ENCODE results near the gene LIG1. TPM values are rescaled to one million over a fixed set of nuclear protein-coding genes. Genes with fewer than 3 reads are reported as not detected.
"Not testable (repeated sequence)": the region's sequence is repeated elsewhere in the genome, so short reads cannot be mapped to it uniquely, and the experiment has no call there.

LIG1 gene
- total RNA-seq, 2 donors from 2014 or later = 154 to 206 TPM

DNA sequence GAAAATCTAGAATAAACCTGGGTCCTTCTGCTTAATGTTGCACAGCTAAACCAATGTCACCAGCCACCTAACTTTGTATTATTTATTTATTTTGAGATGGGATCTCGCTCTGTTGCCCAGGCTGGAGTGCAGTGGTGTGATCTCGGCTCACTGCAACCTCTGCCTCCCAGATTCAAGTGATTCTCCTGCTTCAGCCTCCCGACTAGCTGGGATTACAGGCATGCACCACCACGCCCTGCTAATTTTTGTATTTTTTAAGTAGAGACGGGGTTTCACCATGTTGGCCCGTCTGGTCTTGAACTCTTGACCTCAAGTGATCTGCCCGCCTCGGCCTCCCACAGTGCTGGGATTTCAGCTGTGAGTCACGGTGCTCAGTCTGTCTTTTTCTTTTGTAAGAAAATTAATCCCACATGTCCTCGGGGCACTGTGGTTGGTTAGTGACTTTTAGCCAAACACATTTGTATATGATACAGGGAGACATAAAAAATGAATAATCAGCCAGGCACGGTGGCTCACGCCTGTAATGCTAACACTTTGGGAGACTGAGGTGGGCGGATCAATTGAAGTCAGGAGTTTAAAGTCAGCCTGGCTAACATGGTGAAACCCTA is 78.9 kb downstream of the LIG1 start:
- not testable (repeated sequence) for H3K4me3 Mint-ChIP-seq; H3K9me3 Mint-ChIP-seq; ATAC-seq (replicated peaks); H3K27ac Mint-ChIP-seq; H3K4me1 Mint-ChIP-seq; H3K27me3 Mint-ChIP-seq
- H3K36me3 Mint-ChIP-seq (ENCODE audit: low read depth) = peaks cover 39% of the 10 kb centered on the region

DNA sequence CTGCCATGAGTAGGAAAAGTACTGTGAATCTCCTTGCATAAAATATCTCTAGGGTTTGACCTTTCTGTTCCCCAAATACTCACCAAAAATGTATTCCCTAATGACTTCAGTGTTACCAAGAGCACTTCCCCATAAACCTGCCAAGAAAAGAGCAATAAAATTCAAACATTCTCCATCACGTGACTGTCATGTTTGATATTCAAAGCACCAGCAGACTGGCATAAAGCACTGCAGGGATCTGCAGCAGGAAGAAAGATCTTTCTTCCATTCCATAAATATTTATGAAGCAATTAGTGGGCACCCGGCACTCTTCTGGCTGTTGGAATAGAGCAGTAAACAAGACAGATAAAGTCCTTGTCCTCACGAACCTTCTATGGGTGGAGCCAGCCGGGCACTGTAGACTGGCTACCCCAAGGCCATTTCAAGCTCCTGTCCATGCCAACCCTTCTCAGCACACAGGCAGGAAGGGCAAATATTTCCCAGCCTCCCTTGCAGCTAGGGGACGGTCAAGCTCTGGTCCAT is 79.8 kb downstream of the LIG1 start:
- Mint-ChIP-seq H3K36me3 (ENCODE audit: low read depth) (peaks cover 31% of the 10 kb centered on the region), H3K4me1 (no peaks in the 10 kb centered on the region), H3K4me3 (no peak overlapping the region), H3K9me3 (peaks cover 6% of the 10 kb centered on the region), H3K27me3 (peaks cover 4% of the 10 kb centered on the region), H3K27ac (no peak overlapping the region)
- no peak for ATAC-seq (replicated peaks)

DNA sequence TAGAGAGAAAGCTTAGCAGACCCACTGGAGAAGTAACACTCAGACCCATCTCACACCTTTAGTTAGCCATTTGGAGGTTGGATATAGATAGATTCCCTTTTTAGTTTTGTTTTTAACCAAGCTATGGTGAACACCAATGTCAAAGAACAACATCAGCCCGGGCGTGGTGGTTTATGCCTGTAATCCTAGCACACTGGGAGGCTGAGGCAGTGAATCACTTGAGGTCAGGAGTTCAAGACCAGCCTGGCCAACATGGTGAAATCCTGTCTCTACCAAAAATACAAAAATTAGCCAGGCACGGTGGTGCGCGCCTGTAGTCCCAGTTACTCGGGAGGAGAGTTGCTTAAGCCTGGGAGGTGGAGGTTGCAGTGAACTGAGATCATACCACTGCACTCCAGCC is 81.2 kb downstream of the LIG1 start:
- not testable (repeated sequence) for H3K27me3 Mint-ChIP-seq; H3K4me1 Mint-ChIP-seq; H3K27ac Mint-ChIP-seq; H3K9me3 Mint-ChIP-seq; H3K4me3 Mint-ChIP-seq; ATAC-seq (replicated peaks)
- peaks cover 17% of the 10 kb centered on the region for H3K36me3 Mint-ChIP-seq (ENCODE audit: low read depth)

DNA sequence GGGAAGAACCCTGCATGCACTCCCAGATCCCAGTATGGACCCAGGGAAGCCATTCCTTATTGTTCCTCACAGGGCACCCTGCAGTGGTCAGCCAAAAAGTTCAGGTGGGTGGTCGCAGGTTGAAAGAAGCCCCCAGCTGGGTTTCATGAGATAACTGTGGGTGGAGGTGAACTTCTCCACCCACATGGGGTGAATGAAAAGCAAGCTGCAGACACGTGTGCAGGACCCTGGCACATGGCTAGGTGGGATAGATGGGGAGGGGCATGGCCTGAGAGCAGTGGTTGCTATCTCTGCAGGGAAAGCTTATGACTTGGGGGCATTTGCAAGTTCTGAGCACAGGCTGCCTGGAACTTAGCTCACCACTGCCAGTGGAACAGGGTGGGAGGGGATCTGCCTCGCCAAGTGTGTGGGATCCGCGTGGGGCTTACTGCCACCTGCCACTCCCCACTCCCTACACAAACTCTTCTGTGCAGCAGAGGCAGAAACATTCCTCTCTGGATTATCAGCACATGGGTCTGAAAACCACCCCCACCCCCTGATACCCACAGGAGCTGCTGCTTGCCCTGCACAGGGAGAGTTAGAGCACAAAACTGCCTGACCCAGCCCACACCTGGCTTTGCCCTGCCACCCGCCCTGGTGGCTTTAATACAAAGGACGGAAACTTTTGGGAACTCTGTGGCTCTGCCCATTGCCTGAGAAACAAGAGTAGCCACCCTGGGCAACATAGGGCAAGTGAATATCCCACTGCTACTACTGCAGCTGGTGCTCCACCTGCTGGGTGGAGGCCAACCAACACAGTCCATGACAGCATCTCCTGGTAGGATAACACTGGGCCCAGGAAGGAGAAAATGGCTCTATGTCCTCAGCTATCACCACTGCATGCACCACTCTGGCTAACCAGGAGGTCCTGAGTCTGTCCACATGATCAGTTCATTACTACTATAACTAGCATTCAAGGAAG is 84.0 kb downstream of the LIG1 start:
- ATAC-seq (replicated peaks) = no peak
- Mint-ChIP-seq H3K36me3 (ENCODE audit: low read depth) (no peaks in the 10 kb centered on the region), H3K27ac (no peak overlapping the region), H3K4me3 (no peak overlapping the region), H3K4me1 (no peaks in the 10 kb centered on the region), H3K27me3 (peaks cover 4% of the 10 kb centered on the region), H3K9me3 (no peaks in the 10 kb centered on the region)

DNA sequence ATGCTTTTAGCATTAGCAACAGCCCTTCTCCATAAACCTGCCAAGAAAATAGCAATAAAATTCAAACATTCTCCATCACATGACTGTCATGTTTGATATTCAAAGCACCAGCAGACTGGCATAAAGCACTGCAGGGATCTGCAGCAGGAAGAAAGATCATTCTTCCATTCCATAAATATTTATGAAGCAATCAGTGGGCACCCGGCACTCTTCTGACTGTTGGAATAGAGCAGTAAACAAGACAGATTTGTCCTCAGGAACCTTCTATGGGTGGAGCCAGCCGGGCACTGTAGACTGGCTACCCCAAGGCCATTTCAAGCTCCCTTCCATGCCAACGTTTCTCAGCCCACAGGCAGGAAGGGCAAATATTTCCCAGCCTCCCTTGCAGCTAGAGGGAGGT is 85.1 kb downstream of the LIG1 start:
- peaks cover 1% of the 10 kb centered on the region for H3K27me3 Mint-ChIP-seq
- no peaks in the 10 kb centered on the region for H3K4me1 Mint-ChIP-seq
- ATAC-seq (replicated peaks) = no peak
- H3K9me3 Mint-ChIP-seq = no peaks in the 10 kb centered on the region
- no peaks in the 10 kb centered on the region for H3K36me3 Mint-ChIP-seq (ENCODE audit: low read depth)
- no peak overlapping the region for H3K27ac Mint-ChIP-seq
- H3K4me3 Mint-ChIP-seq = no peak overlapping the region

DNA sequence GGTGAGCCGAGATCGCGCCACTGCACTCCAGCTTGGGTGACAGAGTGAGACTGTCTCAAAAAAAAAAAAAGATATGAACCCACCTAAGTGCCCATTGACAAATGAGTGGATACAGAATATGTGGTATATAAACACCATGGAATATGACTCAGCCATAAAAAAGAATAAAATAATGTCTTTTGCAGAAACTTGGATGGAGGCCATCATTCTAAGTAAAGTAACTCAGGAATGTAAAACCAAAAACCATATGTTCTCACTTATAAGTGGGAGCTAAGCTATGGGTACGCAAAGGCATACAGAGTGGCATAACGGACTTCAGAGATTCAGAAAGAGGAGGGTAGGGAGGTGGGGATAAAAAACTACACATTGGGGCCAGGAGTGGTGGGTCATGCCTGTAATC is 89.0 kb downstream of the LIG1 start:
- Mint-ChIP-seq H3K27ac (no peak overlapping the region), H3K4me1 (no peaks in the 10 kb centered on the region)
- no peak for ATAC-seq (replicated peaks)

DNA sequence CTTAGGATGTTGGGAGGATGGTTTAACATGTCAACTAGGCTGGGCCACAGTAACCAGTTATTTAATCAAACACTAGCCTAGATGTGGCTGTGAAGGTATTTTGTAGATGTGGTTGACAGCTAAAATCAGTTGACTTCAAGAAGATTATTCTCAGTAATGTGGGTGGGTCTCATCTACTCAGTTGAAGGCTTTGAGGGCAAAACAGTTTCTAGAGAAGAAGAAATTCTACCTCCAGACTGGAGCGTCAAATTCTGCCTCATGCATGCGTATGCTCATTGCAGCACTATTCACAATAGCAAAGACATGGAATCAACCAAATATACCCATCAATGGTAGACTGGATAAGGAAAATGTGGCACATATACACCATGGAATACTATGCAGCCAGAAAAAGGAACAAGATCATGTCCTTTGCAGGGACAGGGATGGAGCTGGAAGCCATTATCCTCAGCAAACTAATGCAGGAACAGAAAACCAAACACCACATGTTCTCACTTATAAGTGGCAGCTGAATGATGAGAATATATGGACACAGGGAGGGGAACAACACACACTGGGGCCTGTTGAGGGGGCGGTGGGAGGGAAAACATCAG is 99.9 kb downstream of the LIG1 start:
- H3K36me3 Mint-ChIP-seq (ENCODE audit: low read depth); ATAC-seq (replicated peaks); H3K4me3 Mint-ChIP-seq; H3K9me3 Mint-ChIP-seq; H3K27ac Mint-ChIP-seq; H3K27me3 Mint-ChIP-seq; H3K4me1 Mint-ChIP-seq: not testable (repeated sequence)

More for the DNA sequence above, 89.0 kb downstream of the LIG1 start:
- no peak overlapping the region for H3K4me3 Mint-ChIP-seq
- no peaks in the 10 kb centered on the region for H3K27me3 Mint-ChIP-seq
- H3K9me3 Mint-ChIP-seq = no peaks in the 10 kb centered on the region
- peaks cover 7% of the 10 kb centered on the region for H3K36me3 Mint-ChIP-seq (ENCODE audit: low read depth)

DNA sequence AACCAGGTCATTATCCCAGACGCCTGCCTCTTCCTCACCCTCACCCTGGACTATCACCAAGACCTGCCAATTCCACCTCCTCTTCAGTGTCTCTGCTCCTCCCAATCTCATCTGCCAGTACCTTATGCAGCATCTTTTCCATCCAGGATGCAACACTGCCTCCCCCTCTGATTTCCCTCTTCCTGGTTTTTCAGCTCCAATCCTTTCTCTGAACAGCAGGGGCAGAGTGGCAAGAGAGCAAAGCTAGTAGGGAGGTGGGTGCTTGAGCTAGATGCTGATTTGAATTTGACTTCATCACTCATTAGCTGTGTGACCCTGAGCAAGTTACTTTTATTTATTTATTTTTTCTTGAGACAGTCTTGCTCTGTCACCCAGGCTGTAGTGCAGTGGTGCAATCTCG is 100.7 kb downstream of the LIG1 start:
- no peak for ATAC-seq (replicated peaks)
- Mint-ChIP-seq H3K36me3 (ENCODE audit: low read depth) (peaks cover 5% of the 10 kb centered on the region), H3K9me3 (no peaks in the 10 kb centered on the region), H3K27ac (no peak overlapping the region), H3K27me3 (no peaks in the 10 kb centered on the region), H3K4me3 (no peak overlapping the region), H3K4me1 (no peaks in the 10 kb centered on the region)

Other genes with a start within 250 kb of the LIG1 start
- gene BSPH1, start 178.2 kb downstream of the LIG1 start, total RNA-seq = not detected
- gene ELSPBP1, start 175.7 kb downstream of the LIG1 start, total RNA-seq = not detected
- not detected for gene CABP5, start 126.3 kb downstream of the LIG1 start, total RNA-seq
- 10 to 100 TPM in 1 of 2 donors, 1 to 10 TPM in 1; 9.0 to 57.2 TPM for gene PLA2G4C, start 59.5 kb downstream of the LIG1 start, total RNA-seq
- 10 to 100 TPM in 1 of 2 donors, 1 to 10 TPM in 1; 9.9 to 11.3 TPM for gene ZSWIM9, start 336 bp upstream of the LIG1 start, total RNA-seq
- 100 to 1,000 TPM; 161 to 244 TPM for gene CARD8, start 85.6 kb upstream of the LIG1 start, total RNA-seq
- 1 to 10 TPM in 1 of 2 donors, not detected in 1; 1.4 TPM for gene ZNF114, start 99.7 kb upstream of the LIG1 start, total RNA-seq
- 100 to 1,000 TPM; 190 to 192 TPM for gene EMP3, start 155.2 kb upstream of the LIG1 start, total RNA-seq
- 10 to 100 TPM; 20.5 to 33.7 TPM for gene TMEM143, start 193.6 kb upstream of the LIG1 start, total RNA-seq
- not detected for gene SYNGR4, start 194.0 kb upstream of the LIG1 start, total RNA-seq
- 10 to 100 TPM; 73.8 to 97.0 TPM for gene KDELR1, start 221.2 kb upstream of the LIG1 start, total RNA-seq
- 1 to 10 TPM in 1 of 2 donors, under 1 TPM in 1; 0.28 to 1.2 TPM for gene GRIN2D, start 223.3 kb upstream of the LIG1 start, total RNA-seq

All from activated T-helper 17 cell treated with anti-CD3 and anti-CD28 coated beads, Interleukin-2, amount 50 U/mL, for 72 hours (primary cell).